GM12873 (cell line): ENCODE measurements around the gene RPIA.
A peak's percentile ranks its signal among the peaks of the same experiment; 100 is the strongest.

Source experiments
- CTCF ChIP-seq: IDR thresholded peaks from 2 replicates; pipeline ENCODE4 v1.5.1; 2012; ENCODE audit warnings: low read depth, mild to moderate bottlenecking, moderate library complexity, low read length, control low read depth; ENCODE audit not compliant: insufficient read depth; ENCODE audit errors: missing control alignments

Gene RPIA

GRCh38 chr2:88658881-88659537 is 32.5 kb upstream of the RPIA start:
- no peak for TF ChIP-seq CTCF

- no peak for TF ChIP-seq CTCF
Observed at GRCh38 chr2:88659538-88659915, 31.9 kb upstream of the RPIA start.

- no peak for TF ChIP-seq CTCF
Observed at GRCh38 chr2:88660622-88661021, 30.9 kb upstream of the RPIA start.

- no peak for TF ChIP-seq CTCF
Observed at GRCh38 chr2:88666576-88666975, 24.9 kb upstream of the RPIA start.

- TF ChIP-seq CTCF, result no peak
Observed at GRCh38 chr2:88667219-88667618, 24.3 kb upstream of the RPIA start.

GRCh38 chr2:88668862-88669261 is 22.6 kb upstream of the RPIA start:
- no peak for TF ChIP-seq CTCF

- peak; percentile 75 for TF ChIP-seq CTCF
Observed at GRCh38 chr2:88669482-88670214, 21.8 kb upstream of the RPIA start.
